ENCODE measurements around the gene AR. TPM values are rescaled to one million over a fixed set of nuclear protein-coding genes. Genes with fewer than 3 reads are reported as not detected.

AR gene
- total and polyA plus RNA-seq, 2 donors (not counting 3 experiments of a cell fraction or from before 2014, with no cell fraction given): 9.3 to 16.0 TPM

DNA sequence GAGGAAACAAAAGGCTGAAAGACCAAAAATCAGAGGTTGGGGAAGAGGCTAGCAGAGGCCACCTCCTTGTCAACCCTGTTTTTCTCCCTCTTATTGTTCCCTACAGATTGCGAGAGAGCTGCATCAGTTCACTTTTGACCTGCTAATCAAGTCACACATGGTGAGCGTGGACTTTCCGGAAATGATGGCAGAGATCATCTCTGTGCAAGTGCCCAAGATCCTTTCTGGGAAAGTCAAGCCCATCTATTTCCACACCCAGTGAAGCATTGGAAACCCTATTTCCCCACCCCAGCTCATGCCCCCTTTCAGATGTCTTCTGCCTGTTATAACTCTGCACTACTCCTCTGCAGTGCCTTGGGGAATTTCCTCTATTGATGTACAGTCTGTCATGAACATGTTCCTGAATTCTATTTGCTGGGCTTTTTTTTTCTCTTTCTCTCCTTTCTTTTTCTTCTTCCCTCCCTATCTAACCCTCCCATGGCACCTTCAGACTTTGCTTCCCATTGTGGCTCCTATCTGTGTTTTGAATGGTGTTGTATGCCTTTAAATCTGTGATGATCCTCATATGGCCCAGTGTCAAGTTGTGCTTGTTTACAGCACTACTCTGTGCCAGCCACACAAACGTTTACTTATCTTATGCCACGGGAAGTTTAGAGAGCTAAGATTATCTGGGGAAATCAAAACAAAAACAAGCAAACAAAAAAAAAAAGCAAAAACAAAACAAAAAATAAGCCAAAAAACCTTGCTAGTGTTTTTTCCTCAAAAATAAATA lies 179.9 kb downstream of the AR start:
- intact Hi-C loops (cut with micrococcal nuclease) (no loop called here), dilution Hi-C loops (cut with MboI; ENCODE audit: extremely low pct_ligation_motif_present, low sequenced_read_pairs) (no loop called here)
- H4K20me1 ChIP-seq (replicated peaks; ENCODE audit: control insufficient read depth, extremely low read depth, insufficient read depth, low read length): no peaks in the 10 kb centered on the region
- H3K79me2 ChIP-seq (ENCODE audit: control insufficient read depth, insufficient read depth, low read length): no peaks in the 10 kb centered on the region
- POLR2A ChIA-PET: interaction anchor here (0.6 kb wide), 1 partner anchor 298 kb away, joined by 3 read pairs; no protein-coding TSS in a partner anchor
- H3K9me1 ChIP-seq (replicated peaks; ENCODE audit: control insufficient read depth, extremely low read depth, insufficient read depth, low read length): no peaks in the 10 kb centered on the region
- no TSS peak for BruUV-seq (replicated peaks)
- no peak for FAIRE-seq
- no peak overlapping the region for H3K27ac ChIP-seq (ENCODE audit: insufficient read depth, low read depth, low read length)
- H3K9ac ChIP-seq (replicated peaks; ENCODE audit: extremely low read depth, insufficient read depth, low read length): no peak overlapping the region
- TF ChIP-seq, protein P1, sequence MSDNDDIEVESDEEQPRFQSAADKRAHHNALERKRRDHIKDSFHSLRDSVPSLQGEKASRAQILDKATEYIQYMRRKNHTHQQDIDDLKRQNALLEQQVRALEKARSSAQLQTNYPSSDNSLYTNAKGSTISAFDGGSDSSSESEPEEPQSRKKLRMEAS (IDR thresholded peaks at IDR 0.05; ENCODE audit: insufficient read depth, insufficient read length): no peak
- TF ChIP-seq POLR2AphosphoS5 (IDR thresholded peaks at IDR 0.05; ENCODE audit: insufficient read depth, low read depth, low read length) (no peak), FOS (IDR thresholded peaks at IDR 0.05; ENCODE audit: borderline replicate concordance, insufficient read depth, low read length) (no peak), GATA2 (IDR thresholded peaks at IDR 0.05; ENCODE audit: insufficient read depth, insufficient read length, low read depth, low read length) (no peak), MYC (IDR thresholded peaks at IDR 0.05; ENCODE audit: low read depth, low read length) (no peak), EZH2 (IDR thresholded peaks at IDR 0.05; ENCODE audit: borderline replicate concordance, low read depth, low read length, severe bottlenecking) (no peak), CTCF (IDR thresholded peaks at IDR 0.05; ENCODE audit: extremely low read depth in 1 of 2, insufficient read depth in 1 of 2, low read depth in 1 of 2, low read length in 2 of 2) (no peak), POLR2A (IDR thresholded peaks at IDR 0.05; ENCODE audit: low read depth, low read length) (no peak), JUN (IDR thresholded peaks at IDR 0.05; ENCODE audit: borderline replicate concordance, insufficient read depth, insufficient read length, low read depth) (no peak)
- H3K4me3 ChIP-seq (replicated peaks in 1 of 3; ENCODE audit: insufficient read depth in 1 of 3, low read depth in 1 of 3, low read length in 3 of 3): no peak overlapping the region
- H3K4me1 ChIP-seq (ENCODE audit: control insufficient read depth, extremely low read depth, insufficient read depth, low read length): peaks cover 14% of the 10 kb centered on the region
- H2AFZ ChIP-seq (ENCODE audit: low read depth, low read length): no peak overlapping the region
- CTCF ChIA-PET: no interaction called here
- no peak overlapping the region for H3K4me2 ChIP-seq (ENCODE audit: insufficient read depth, low read length)
- no peaks in the 10 kb centered on the region for H3K9me3 ChIP-seq (replicated peaks; ENCODE audit: control insufficient read depth, insufficient read depth, low read length)
- H3K36me3 ChIP-seq (ENCODE audit: control insufficient read depth in 2 of 2, extremely low read depth in 1 of 2, insufficient read depth in 2 of 2, low read length in 2 of 2): peaks cover 0 to 5% of the 10 kb centered on the region in 2 experiments
- H3K27me3 ChIP-seq (ENCODE audit: control insufficient read depth in 2 of 2, insufficient read depth in 2 of 2, low read length in 2 of 2): no peaks in the 10 kb centered on the region
- no peak for DNase-seq (ENCODE audit: low read depth, low spot score)
